CD4-positive, alpha-beta memory T cell (primary cell): ENCODE data around the gene METTL14. TPM values are rescaled to one million over a fixed set of nuclear protein-coding genes. Genes with fewer than 3 reads are reported as not detected.

ENCODE experiments used
- CTCF ChIA-PET: fragments of 350-600 bp; sonication (Branson Sonifier 250); formaldehyde crosslinking; loops from one replicate; lab custom pipeline; 2021; ENCODE audit warnings: inconsistent platforms; ENCODE audit not compliant: partially characterized antibody; lab: Charles Lee
- POLR2A ChIA-PET: fragments of 350-600 bp; sonication (Branson Sonifier 250); formaldehyde crosslinking; loops from one replicate; lab custom pipeline; 2021; ENCODE audit not compliant: partially characterized antibody; lab: Charles Lee
- DNase-seq, 5 donors: peaks; one replicate each; pipeline versions ENCODE4 v3.0.0 to v3.0.0-alpha.2; 2020 to 2022; ENCODE audit warnings: mixed read lengths in 1 of 5
- H3K27ac ChIP-seq: one replicate; pipeline ENCODE4 v1.7.0; 2013; ENCODE audit warnings: low read depth, low read length
- H3K27me3 ChIP-seq: 2 replicates; pipeline ENCODE4 v1.7.0; 2013; ENCODE audit warnings: mild to moderate bottlenecking, low read length, moderate library complexity; ENCODE audit not compliant: insufficient read depth
- H3K36me3 ChIP-seq: 2 replicates; pipeline ENCODE4 v1.7.0; 2013; ENCODE audit warnings: mild to moderate bottlenecking, low read length, moderate library complexity; ENCODE audit not compliant: insufficient read depth
- H3K4me1 ChIP-seq: 2 replicates; pipeline ENCODE4 v1.7.0; 2013; ENCODE audit warnings: mild to moderate bottlenecking, low read length, moderate library complexity; ENCODE audit not compliant: insufficient read depth
- H3K4me3 ChIP-seq, 2 donors: one replicate each; pipeline ENCODE4 v1.7.0; 2013; ENCODE audit warnings: low read length in 2 of 2, mild to moderate bottlenecking in 1 of 2
- H3K9me3 ChIP-seq, 2 donors: one replicate each; pipeline ENCODE4 v1.7.0; 2013; ENCODE audit warnings: low read length in 2 of 2, control low read depth in 1 of 2; ENCODE audit not compliant: control insufficient read depth in 1 of 2
- H3K27ac Mint-ChIP-seq, 7 donors: one replicate each; pipeline ENCODE4 v1.8.0; 2020 to 2021; ENCODE audit warnings: mixed read lengths in 7 of 7, mild to moderate bottlenecking in 6 of 7, inconsistent platforms in 3 of 7, moderate library complexity in 3 of 7
- H3K27me3 Mint-ChIP-seq, 2 donors: one replicate each; pipeline ENCODE4 v1.8.0; 2020 to 2021; ENCODE audit warnings: mixed read lengths in 2 of 2
- H3K36me3 Mint-ChIP-seq, 2 donors: one replicate each; pipeline ENCODE4 v1.8.0; 2020 to 2021; ENCODE audit warnings: mixed read lengths in 2 of 2, inconsistent platforms in 1 of 2, mild to moderate bottlenecking in 1 of 2
- H3K4me1 Mint-ChIP-seq, 4 donors: one replicate each; pipeline ENCODE4 v1.8.0; 2020 to 2021; ENCODE audit warnings: mixed read lengths in 4 of 4, mild to moderate bottlenecking in 1 of 4
- H3K4me3 Mint-ChIP-seq, 8 donors: one replicate each; pipeline ENCODE4 v1.8.0; 2020 to 2021; ENCODE audit warnings: mixed read lengths in 8 of 8, mild to moderate bottlenecking in 7 of 8, moderate library complexity in 6 of 8, inconsistent platforms in 3 of 8
- H3K9me3 Mint-ChIP-seq, 8 donors: one replicate each; pipeline ENCODE4 v1.8.0; 2020 to 2021; ENCODE audit warnings: mixed read lengths in 8 of 8, mild to moderate bottlenecking in 5 of 8, inconsistent platforms in 3 of 8, moderate library complexity in 1 of 8
- intact Hi-C: fragments of 100-400 bp; cut with micrococcal nuclease; formaldehyde crosslinking; loops from one replicate; pipeline ENCODE4 v1.15.1; 2023
- polyA plus RNA-seq, 2 donors: library from polyadenylated mRNA; unstranded; fragments of 300-500 nt; fragmentation: Illumina TruSeq; gene quantifications; one replicate each; pipeline ENCODE4 v1.2.3, GENCODE V29; 2021
- total RNA-seq, 2 experiments: library from RNA; stranded (reverse); gene quantifications; one replicate each; pipeline ENCODE4 v1.2.3, GENCODE V29; 2021

The METTL14 gene
- total and polyA plus RNA-seq, 4 experiments from 2014 or later, result 23.6 to 70.5 (median 59.0) TPM

GRCh38 chr4:118741301-118741855, 56.2 kb downstream of the METTL14 start:
- no peaks in the 10 kb centered on the region for H3K4me1 Mint-ChIP-seq
- H3K27me3 Mint-ChIP-seq, result no peaks in the 10 kb centered on the region
- CTCF ChIA-PET, result interaction anchor here (1.0 kb wide), 2 partner anchors 19 to 133 kb away, joined by 3 to 4 read pairs; no protein-coding TSS in a partner anchor
- Histone ChIP-seq H3K4me3 (no peak overlapping the region), H3K9me3 (no peaks in the 10 kb centered on the region), H3K36me3 (peaks cover 41% of the 10 kb centered on the region), H3K27me3 (no peaks in the 10 kb centered on the region), H3K4me1 (no peaks in the 10 kb centered on the region), H3K27ac (no peak overlapping the region)
- H3K36me3 Mint-ChIP-seq, result peaks cover 38 to 72% of the 10 kb centered on the region in 2 donors
- H3K27ac Mint-ChIP-seq, result no peak overlapping the region
- POLR2A ChIA-PET, result no interaction called here
- H3K9me3 Mint-ChIP-seq, result no peaks in the 10 kb centered on the region
- H3K4me3 Mint-ChIP-seq, result no peak overlapping the region
- intact Hi-C loops, result loop anchor here (1.0 kb wide), 1 partner anchor 149 kb away; no protein-coding TSS in a partner anchor
- no peak for DNase-seq

GRCh38 chr4:118742050-118742449, 56.9 kb downstream of the METTL14 start:
- POLR2A ChIA-PET, result no interaction called here
- intact Hi-C loops, result no loop called here
- H3K4me3 Mint-ChIP-seq, result no peak overlapping the region
- peaks cover 38 to 71% of the 10 kb centered on the region in 2 donors for H3K36me3 Mint-ChIP-seq
- H3K27me3 Mint-ChIP-seq, result no peaks in the 10 kb centered on the region
- CTCF ChIA-PET, result interaction anchor here (1.0 to 1.6 kb wide), 4 partner anchors 20 to 132 kb away, joined by 3 to 5 read pairs (median 4); no protein-coding TSS in a partner anchor
- Histone ChIP-seq H3K27me3 (no peaks in the 10 kb centered on the region), H3K9me3 (no peaks in the 10 kb centered on the region), H3K4me3 (no peak overlapping the region), H3K36me3 (peaks cover 37% of the 10 kb centered on the region), H3K27ac (no peak overlapping the region), H3K4me1 (no peaks in the 10 kb centered on the region)
- no peak overlapping the region for H3K27ac Mint-ChIP-seq
- DNase-seq, result no peak
- H3K4me1 Mint-ChIP-seq, result no peaks in the 10 kb centered on the region
- H3K9me3 Mint-ChIP-seq, result no peaks in the 10 kb centered on the region

GRCh38 chr4:118743867-118744266, 58.7 kb downstream of the METTL14 start:
- Mint-ChIP-seq H3K4me1 (no peaks in the 10 kb centered on the region), H3K4me3 (no peak overlapping the region), H3K36me3 (peaks cover 29 to 58% of the 10 kb centered on the region in 2 donors), H3K9me3 (no peaks in the 10 kb centered on the region), H3K27ac (no peak overlapping the region), H3K27me3 (no peaks in the 10 kb centered on the region)
- Histone ChIP-seq H3K4me3 (no peak overlapping the region), H3K36me3 (peaks cover 22% of the 10 kb centered on the region), H3K9me3 (no peaks in the 10 kb centered on the region), H3K27ac (no peak overlapping the region), H3K27me3 (no peaks in the 10 kb centered on the region), H3K4me1 (no peaks in the 10 kb centered on the region)
- CTCF ChIA-PET, result no interaction called here
- POLR2A ChIA-PET, result no interaction called here
- no peak for DNase-seq
- intact Hi-C loops, result no loop called here

GRCh38 chr4:118745357-118745756, 60.2 kb downstream of the METTL14 start:
- no peaks in the 10 kb centered on the region for H3K9me3 Mint-ChIP-seq
- Histone ChIP-seq H3K4me1 (no peaks in the 10 kb centered on the region), H3K36me3 (peaks cover 9% of the 10 kb centered on the region), H3K27me3 (no peaks in the 10 kb centered on the region), H3K27ac (no peak overlapping the region), H3K4me3 (no peak overlapping the region), H3K9me3 (no peaks in the 10 kb centered on the region)
- H3K4me1 Mint-ChIP-seq, result no peaks in the 10 kb centered on the region
- H3K36me3 Mint-ChIP-seq, result peaks cover 24 to 53% of the 10 kb centered on the region in 2 donors
- ChIA-PET CTCF (interaction anchor here (0.7 to 2.1 kb wide), 4 partner anchors 11 to 475 kb away, joined by 3 to 6 read pairs (median 4); no protein-coding TSS in a partner anchor), POLR2A (no interaction called here)
- no peak overlapping the region for H3K4me3 Mint-ChIP-seq
- no peak overlapping the region for H3K27ac Mint-ChIP-seq
- intact Hi-C loops, result no loop called here
- no peaks in the 10 kb centered on the region for H3K27me3 Mint-ChIP-seq
- no peak for DNase-seq

DNA sequence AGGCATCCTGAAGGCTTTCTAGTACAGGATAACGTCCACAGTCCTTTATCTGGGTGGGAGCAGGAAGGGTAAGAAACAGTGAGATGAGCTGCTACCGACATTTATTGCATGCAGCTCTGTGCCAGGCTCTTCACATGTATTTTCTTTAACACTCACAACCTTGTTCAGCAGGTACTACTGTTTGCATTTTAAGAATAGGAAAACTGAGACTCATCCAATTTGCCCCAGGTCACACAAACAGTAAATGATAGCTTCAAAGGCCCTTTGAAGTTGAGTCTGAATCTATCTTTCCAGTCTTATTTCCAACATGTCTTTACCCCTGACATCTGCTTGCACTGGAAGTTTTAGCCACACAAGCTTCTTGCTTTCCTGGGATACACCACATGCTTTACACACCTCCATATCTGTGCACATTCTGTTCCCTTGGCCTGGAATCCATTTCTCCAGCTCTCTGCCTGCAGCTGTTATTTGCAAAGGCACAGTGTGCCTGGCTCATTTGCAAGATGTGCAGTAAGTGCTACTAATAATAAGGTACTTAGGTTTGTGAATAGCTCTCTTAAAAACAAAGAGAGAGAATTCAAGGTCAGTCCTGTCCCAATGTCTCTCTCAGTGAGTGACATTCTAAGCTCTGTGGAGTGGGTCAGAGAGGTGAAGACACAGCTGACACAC, 61.2 kb downstream of the METTL14 start:
- no peak overlapping the region for H3K4me3 Mint-ChIP-seq
- CTCF ChIA-PET, result interaction anchor here (1.2 to 2.1 kb wide), 4 partner anchors 9 to 25 kb away, joined by 3 to 6 read pairs (median 6); no protein-coding TSS in a partner anchor
- H3K9me3 ChIP-seq, result no peaks in the 10 kb centered on the region
- H3K36me3 Mint-ChIP-seq, result peaks cover 25 to 49% of the 10 kb centered on the region in 2 donors
- no peak overlapping the region for H3K27ac ChIP-seq
- intact Hi-C loops, result no loop called here
- no peak overlapping the region for H3K4me3 ChIP-seq
- no peaks in the 10 kb centered on the region for H3K9me3 Mint-ChIP-seq
- no peaks in the 10 kb centered on the region for H3K27me3 ChIP-seq
- peak overlapping the region in 1 of 7 donors; percentile 73 for H3K27ac Mint-ChIP-seq
- peaks cover 7% of the 10 kb centered on the region for H3K36me3 ChIP-seq
- H3K27me3 Mint-ChIP-seq, result no peaks in the 10 kb centered on the region
- H3K4me1 Mint-ChIP-seq, result no peaks in the 10 kb centered on the region
- DNase-seq, result no peak
- H3K4me1 ChIP-seq, result no peaks in the 10 kb centered on the region
- POLR2A ChIA-PET, result no interaction called here

DNA sequence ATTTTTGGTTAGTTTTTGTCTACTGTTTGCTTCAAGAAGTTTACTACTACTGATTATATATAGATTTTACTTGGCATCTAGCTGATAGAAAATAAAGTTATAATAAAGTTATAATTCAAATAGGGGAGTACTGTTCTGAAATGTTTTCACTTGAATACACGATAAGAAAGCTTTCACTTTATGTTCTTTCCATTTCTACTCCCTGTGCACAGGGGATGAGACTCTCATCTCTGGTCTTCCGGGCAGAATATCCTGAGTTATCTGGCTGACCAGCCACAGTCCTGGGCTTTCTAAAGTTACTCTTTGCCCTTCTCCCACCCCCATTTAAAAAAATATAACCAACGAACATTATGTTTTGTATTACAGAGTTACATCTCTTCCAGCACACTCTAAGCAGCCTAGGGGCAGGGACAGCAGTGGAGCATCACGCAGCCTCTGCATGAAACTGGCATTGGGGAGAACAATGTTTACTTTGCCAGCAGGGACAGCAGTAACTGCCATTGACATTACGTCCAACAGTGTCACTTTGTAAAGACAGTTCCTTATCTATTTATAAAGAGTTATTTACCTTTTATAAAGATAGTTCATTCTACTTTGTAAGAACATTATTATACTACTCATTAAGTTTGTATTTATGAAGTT, 64.3 kb downstream of the METTL14 start:
- H3K4me3 ChIP-seq, result no peak overlapping the region
- no peaks in the 10 kb centered on the region for H3K27me3 ChIP-seq
- ChIA-PET CTCF (interaction anchor here (0.7 to 1.7 kb wide), 2 partner anchors 22 to 135 kb away, joined by 3 to 5 read pairs; no protein-coding TSS in a partner anchor), POLR2A (no interaction called here)
- no peak overlapping the region for H3K4me3 Mint-ChIP-seq
- H3K4me1 ChIP-seq, result no peaks in the 10 kb centered on the region
- no peak overlapping the region for H3K27ac ChIP-seq
- peaks cover 27 to 55% of the 10 kb centered on the region in 2 donors for H3K36me3 Mint-ChIP-seq
- no peaks in the 10 kb centered on the region for H3K9me3 Mint-ChIP-seq
- no peaks in the 10 kb centered on the region for H3K9me3 ChIP-seq
- H3K27ac Mint-ChIP-seq, result no peak overlapping the region
- no peaks in the 10 kb centered on the region for H3K4me1 Mint-ChIP-seq
- intact Hi-C loops, result no loop called here
- no peaks in the 10 kb centered on the region for H3K36me3 ChIP-seq
- H3K27me3 Mint-ChIP-seq, result no peaks in the 10 kb centered on the region
- no peak for DNase-seq

DNA sequence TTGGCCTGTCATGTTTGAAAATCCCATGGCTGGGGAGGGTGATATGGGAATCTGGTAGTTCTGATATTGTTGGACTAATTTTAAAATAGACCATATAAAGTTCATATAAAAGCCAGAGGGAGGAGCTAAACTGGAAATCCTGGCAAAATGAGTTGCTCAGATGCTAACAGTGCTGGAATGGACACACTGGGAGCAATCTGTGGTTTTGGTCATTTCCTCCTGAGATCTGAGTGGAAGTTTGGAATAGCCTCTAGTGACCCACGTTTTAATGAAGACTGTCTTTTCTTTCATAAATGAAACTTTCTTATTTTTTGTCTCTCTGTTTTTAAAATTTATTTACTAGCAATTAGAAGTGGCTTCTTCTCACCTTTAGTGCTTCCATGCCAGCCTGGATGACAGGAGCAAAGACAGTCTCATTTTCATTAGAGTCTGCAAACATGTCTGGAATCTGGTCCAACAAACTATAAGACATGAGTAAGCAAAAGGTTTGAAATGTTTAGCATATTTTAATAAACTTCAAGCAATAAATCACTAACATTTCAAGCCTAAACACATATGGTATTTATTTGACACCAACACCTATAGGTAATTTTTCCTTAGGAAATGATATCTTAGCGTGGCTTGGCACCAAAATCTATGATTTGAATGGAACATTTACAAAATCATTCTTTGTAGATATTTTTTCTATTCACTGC, 66.6 kb downstream of the METTL14 start:
- Histone ChIP-seq H3K27me3 (no peaks in the 10 kb centered on the region), H3K36me3 (no peaks in the 10 kb centered on the region), H3K4me1 (no peaks in the 10 kb centered on the region), H3K27ac (no peak overlapping the region), H3K4me3 (no peak overlapping the region), H3K9me3 (no peaks in the 10 kb centered on the region)
- POLR2A ChIA-PET, result no interaction called here
- no peak for DNase-seq
- Mint-ChIP-seq H3K4me1 (peaks cover 0 to 2% (median 0%) of the 10 kb centered on the region in 4 donors), H3K9me3 (no peaks in the 10 kb centered on the region), H3K36me3 (peaks cover 28 to 51% of the 10 kb centered on the region in 2 donors), H3K4me3 (no peak overlapping the region), H3K27ac (no peak overlapping the region), H3K27me3 (no peaks in the 10 kb centered on the region)
- CTCF ChIA-PET, result no interaction called here
- intact Hi-C loops, result no loop called here
